Measurements from ENCODE around the gene RCOR2.

Gene RCOR2

GRCh38 chr11:63897459-63898146 is 19.4 kb downstream of the RCOR2 start:
- Histone ChIP-seq H3K4me1 (no peaks in the 10 kb centered on the region), H3K9me3 (ENCODE audit: control insufficient read depth, low read length) (no peaks in the 10 kb centered on the region), H2AFZ (no peak overlapping the region), H3K9ac (no peak overlapping the region), H3K4me3 (ENCODE audit: low read depth, low read length) (no peak overlapping the region), H3K79me2 (peaks cover 5% of the 10 kb centered on the region), H3K27me3 (ENCODE audit: control insufficient read depth, insufficient read depth, low read length) (no peaks in the 10 kb centered on the region), H3K36me3 (ENCODE audit: control insufficient read depth, insufficient read depth, low read length) (no peaks in the 10 kb centered on the region), H3K4me2 (ENCODE audit: low read length) (no peak overlapping the region), H3K27ac (no peak overlapping the region)
- no peak for TF ChIP-seq CTCF (IDR thresholded peaks at IDR 0.05)

GRCh38 chr11:63896071-63896470 is 20.9 kb downstream of the RCOR2 start:
- Histone ChIP-seq H3K4me2 (ENCODE audit: low read length) (no peak overlapping the region), H3K27me3 (ENCODE audit: control insufficient read depth, insufficient read depth, low read length) (no peaks in the 10 kb centered on the region), H3K9me3 (ENCODE audit: control insufficient read depth, low read length) (no peaks in the 10 kb centered on the region), H3K9ac (no peak overlapping the region), H3K36me3 (ENCODE audit: control insufficient read depth, insufficient read depth, low read length) (no peaks in the 10 kb centered on the region), H2AFZ (no peak overlapping the region), H3K4me3 (ENCODE audit: low read depth, low read length) (no peak overlapping the region), H3K4me1 (no peaks in the 10 kb centered on the region), H3K27ac (no peak overlapping the region), H3K79me2 (peaks cover 7% of the 10 kb centered on the region)
- no peak for TF ChIP-seq CTCF (IDR thresholded peaks at IDR 0.05)

- no peak overlapping the region for H3K27ac ChIP-seq
- no peaks in the 10 kb centered on the region for H3K27me3 ChIP-seq (ENCODE audit: control insufficient read depth, insufficient read depth, low read length)
- peaks cover 7% of the 10 kb centered on the region for H3K4me1 ChIP-seq
- TF ChIP-seq CTCF (IDR thresholded peaks at IDR 0.05), result no peak
- no peak overlapping the region for H3K9ac ChIP-seq
- H3K36me3 ChIP-seq (ENCODE audit: control insufficient read depth, insufficient read depth, low read length), result no peaks in the 10 kb centered on the region
- H3K4me2 ChIP-seq (ENCODE audit: low read length), result no peak overlapping the region
- no peaks in the 10 kb centered on the region for H3K9me3 ChIP-seq (ENCODE audit: control insufficient read depth, low read length)
- H3K79me2 ChIP-seq, result peaks cover 23% of the 10 kb centered on the region
- no peak overlapping the region for H3K4me3 ChIP-seq (ENCODE audit: low read depth, low read length)
- H2AFZ ChIP-seq, result no peak overlapping the region
Observed at GRCh38 chr11:63893355-63893754, 23.6 kb downstream of the RCOR2 start.

GRCh38 chr11:63892228-63892627 is 24.7 kb downstream of the RCOR2 start:
- Histone ChIP-seq H3K9ac (no peak overlapping the region), H3K27me3 (ENCODE audit: control insufficient read depth, insufficient read depth, low read length) (no peaks in the 10 kb centered on the region), H3K4me2 (ENCODE audit: low read length) (no peak overlapping the region), H3K9me3 (ENCODE audit: control insufficient read depth, low read length) (no peaks in the 10 kb centered on the region), H3K79me2 (peaks cover 24% of the 10 kb centered on the region), H3K4me3 (ENCODE audit: low read depth, low read length) (no peak overlapping the region), H3K4me1 (peaks cover 12% of the 10 kb centered on the region), H3K36me3 (ENCODE audit: control insufficient read depth, insufficient read depth, low read length) (no peaks in the 10 kb centered on the region), H3K27ac (no peak overlapping the region), H2AFZ (no peak overlapping the region)
- TF ChIP-seq CTCF (IDR thresholded peaks at IDR 0.05), result no peak

GRCh38 chr11:63890368-63890767 is 26.6 kb downstream of the RCOR2 start:
- no peak for TF ChIP-seq CTCF (IDR thresholded peaks at IDR 0.05)
- no peak overlapping the region for H3K4me2 ChIP-seq (ENCODE audit: low read length)
- H3K4me1 ChIP-seq, result peaks cover 12% of the 10 kb centered on the region
- H3K36me3 ChIP-seq (ENCODE audit: control insufficient read depth, insufficient read depth, low read length), result no peaks in the 10 kb centered on the region
- H3K9me3 ChIP-seq (ENCODE audit: control insufficient read depth, low read length), result no peaks in the 10 kb centered on the region
- no peaks in the 10 kb centered on the region for H3K27me3 ChIP-seq (ENCODE audit: control insufficient read depth, insufficient read depth, low read length)
- no peak overlapping the region for H2AFZ ChIP-seq
- H3K79me2 ChIP-seq, result peaks cover 38% of the 10 kb centered on the region
- H3K9ac ChIP-seq, result no peak overlapping the region
- no peak overlapping the region for H3K4me3 ChIP-seq (ENCODE audit: low read depth, low read length)
- no peak overlapping the region for H3K27ac ChIP-seq

Data from parathyroid adenoma (tissue), 2 donors.